ENCODE measurements around the gene COL6A3. TPM values are rescaled to one million over a fixed set of nuclear protein-coding genes. Genes with fewer than 3 reads are reported as not detected.
"Not testable (repeated sequence)": the region's sequence is repeated elsewhere in the genome, so short reads cannot be mapped to it uniquely, and the experiment has no call there.

COL6A3 gene
- total RNA-seq, 1 donor from 2014 or later = 13.1 TPM

- intact Hi-C loops (cut with micrococcal nuclease) = no loop called here
- peaks cover 1% of the 10 kb centered on the region for H3K27me3 Mint-ChIP-seq (ENCODE audit: insufficient read depth)
- H3K27ac Mint-ChIP-seq = no peak overlapping the region
- H3K36me3 Mint-ChIP-seq (ENCODE audit: low read depth) = no peaks in the 10 kb centered on the region
- no peaks in the 10 kb centered on the region for H3K9me3 Mint-ChIP-seq
- no peak for DNase-seq (ENCODE audit: low spot score)
- no peaks in the 10 kb centered on the region for H3K4me1 Mint-ChIP-seq (ENCODE audit: low read depth)
- no peak overlapping the region for H3K4me3 Mint-ChIP-seq
Measured at GRCh38 chr2:237358721-237359517, 55.0 kb downstream of the COL6A3 start.

- Mint-ChIP-seq H3K4me1 (ENCODE audit: low read depth) (no peaks in the 10 kb centered on the region), H3K4me3 (no peak overlapping the region), H3K27me3 (ENCODE audit: insufficient read depth) (no peaks in the 10 kb centered on the region), H3K9me3 (no peaks in the 10 kb centered on the region), H3K36me3 (ENCODE audit: low read depth) (no peaks in the 10 kb centered on the region), H3K27ac (no peak overlapping the region)
- intact Hi-C loops (cut with micrococcal nuclease) = no loop called here
- no peak for DNase-seq (ENCODE audit: low spot score)
Measured at GRCh38 chr2:237355701-237356100, 58.3 kb downstream of the COL6A3 start.

- Mint-ChIP-seq H3K27ac (no peak overlapping the region), H3K36me3 (ENCODE audit: low read depth) (no peaks in the 10 kb centered on the region), H3K4me3 (no peak overlapping the region), H3K9me3 (no peaks in the 10 kb centered on the region), H3K4me1 (ENCODE audit: low read depth) (no peaks in the 10 kb centered on the region), H3K27me3 (ENCODE audit: insufficient read depth) (no peaks in the 10 kb centered on the region)
- DNase-seq (ENCODE audit: low spot score) = no peak
- intact Hi-C loops (cut with micrococcal nuclease) = no loop called here
Measured at GRCh38 chr2:237354892-237355291, 59.1 kb downstream of the COL6A3 start.

GRCh38 chr2:237354172-237354571 is 59.8 kb downstream of the COL6A3 start:
- intact Hi-C loops (cut with micrococcal nuclease); H3K4me3 Mint-ChIP-seq; H3K27ac Mint-ChIP-seq; DNase-seq (ENCODE audit: low spot score); H3K27me3 Mint-ChIP-seq (ENCODE audit: insufficient read depth); H3K4me1 Mint-ChIP-seq (ENCODE audit: low read depth); H3K36me3 Mint-ChIP-seq (ENCODE audit: low read depth); H3K9me3 Mint-ChIP-seq: not testable (repeated sequence)

GRCh38 chr2:237353215-237353614 is 60.7 kb downstream of the COL6A3 start:
- no peak for DNase-seq (ENCODE audit: low spot score)
- Mint-ChIP-seq H3K27me3 (ENCODE audit: insufficient read depth) (no peaks in the 10 kb centered on the region), H3K4me3 (no peak overlapping the region), H3K27ac (no peak overlapping the region), H3K9me3 (no peaks in the 10 kb centered on the region), H3K4me1 (ENCODE audit: low read depth) (no peaks in the 10 kb centered on the region), H3K36me3 (ENCODE audit: low read depth) (no peaks in the 10 kb centered on the region)
- intact Hi-C loops (cut with micrococcal nuclease) = no loop called here

- no peak for DNase-seq (ENCODE audit: low spot score)
- no peaks in the 10 kb centered on the region for H3K36me3 Mint-ChIP-seq (ENCODE audit: low read depth)
- H3K27ac Mint-ChIP-seq = no peak overlapping the region
- no peaks in the 10 kb centered on the region for H3K9me3 Mint-ChIP-seq
- no peak overlapping the region for H3K4me3 Mint-ChIP-seq
- intact Hi-C loops (cut with micrococcal nuclease) = no loop called here
- no peaks in the 10 kb centered on the region for H3K27me3 Mint-ChIP-seq (ENCODE audit: insufficient read depth)
- H3K4me1 Mint-ChIP-seq (ENCODE audit: low read depth) = no peaks in the 10 kb centered on the region
Measured at GRCh38 chr2:237352279-237352845, 61.6 kb downstream of the COL6A3 start.

GRCh38 chr2:237351796-237352195 is 62.2 kb downstream of the COL6A3 start:
- intact Hi-C loops (cut with micrococcal nuclease) = no loop called here
- H3K27ac Mint-ChIP-seq = no peak overlapping the region
- H3K4me1 Mint-ChIP-seq (ENCODE audit: low read depth) = no peaks in the 10 kb centered on the region
- no peaks in the 10 kb centered on the region for H3K36me3 Mint-ChIP-seq (ENCODE audit: low read depth)
- H3K27me3 Mint-ChIP-seq (ENCODE audit: insufficient read depth) = no peaks in the 10 kb centered on the region
- H3K9me3 Mint-ChIP-seq = no peaks in the 10 kb centered on the region
- H3K4me3 Mint-ChIP-seq = no peak overlapping the region
- DNase-seq (ENCODE audit: low spot score) = no peak

- H3K4me3 Mint-ChIP-seq = no peak overlapping the region
- H3K36me3 Mint-ChIP-seq (ENCODE audit: low read depth) = no peaks in the 10 kb centered on the region
- no peak overlapping the region for H3K27ac Mint-ChIP-seq
- no peak for DNase-seq (ENCODE audit: low spot score)
- H3K9me3 Mint-ChIP-seq = no peaks in the 10 kb centered on the region
- intact Hi-C loops (cut with micrococcal nuclease) = no loop called here
- H3K4me1 Mint-ChIP-seq (ENCODE audit: low read depth) = no peaks in the 10 kb centered on the region
- no peaks in the 10 kb centered on the region for H3K27me3 Mint-ChIP-seq (ENCODE audit: insufficient read depth)
Measured at GRCh38 chr2:237351046-237351445, 62.9 kb downstream of the COL6A3 start.

GRCh38 chr2:237350597-237350996 is 63.4 kb downstream of the COL6A3 start:
- Mint-ChIP-seq H3K4me3 (no peak overlapping the region), H3K27me3 (ENCODE audit: insufficient read depth) (no peaks in the 10 kb centered on the region)

GRCh38 chr2:237350070-237350469 is 63.9 kb downstream of the COL6A3 start:
- intact Hi-C loops (cut with micrococcal nuclease) = no loop called here
- no peak for DNase-seq (ENCODE audit: low spot score)
- Mint-ChIP-seq H3K27ac (no peak overlapping the region), H3K27me3 (ENCODE audit: insufficient read depth) (no peaks in the 10 kb centered on the region), H3K4me1 (ENCODE audit: low read depth) (no peaks in the 10 kb centered on the region), H3K36me3 (ENCODE audit: low read depth) (no peaks in the 10 kb centered on the region), H3K4me3 (no peak overlapping the region), H3K9me3 (no peaks in the 10 kb centered on the region)

More at GRCh38 chr2:237350597-237350996, 63.4 kb downstream of the COL6A3 start:
- no peaks in the 10 kb centered on the region for H3K4me1 Mint-ChIP-seq (ENCODE audit: low read depth)
- no peaks in the 10 kb centered on the region for H3K9me3 Mint-ChIP-seq
- DNase-seq (ENCODE audit: low spot score) = no peak
- H3K27ac Mint-ChIP-seq = no peak overlapping the region
- intact Hi-C loops (cut with micrococcal nuclease) = no loop called here
- H3K36me3 Mint-ChIP-seq (ENCODE audit: low read depth) = no peaks in the 10 kb centered on the region

GRCh38 chr2:237348281-237348865 is 65.6 kb downstream of the COL6A3 start:
- Mint-ChIP-seq H3K27ac (no peak overlapping the region), H3K9me3 (no peaks in the 10 kb centered on the region), H3K36me3 (ENCODE audit: low read depth) (no peaks in the 10 kb centered on the region), H3K27me3 (ENCODE audit: insufficient read depth) (no peaks in the 10 kb centered on the region), H3K4me3 (no peak overlapping the region), H3K4me1 (ENCODE audit: low read depth) (no peaks in the 10 kb centered on the region)
- no peak for DNase-seq (ENCODE audit: low spot score)
- intact Hi-C loops (cut with micrococcal nuclease) = no loop called here

- H3K27me3 Mint-ChIP-seq (ENCODE audit: insufficient read depth) = no peaks in the 10 kb centered on the region
- no peak for DNase-seq (ENCODE audit: low spot score)
- no peak overlapping the region for H3K4me3 Mint-ChIP-seq
- intact Hi-C loops (cut with micrococcal nuclease) = no loop called here
- no peaks in the 10 kb centered on the region for H3K9me3 Mint-ChIP-seq
- H3K27ac Mint-ChIP-seq = no peak overlapping the region
- no peaks in the 10 kb centered on the region for H3K36me3 Mint-ChIP-seq (ENCODE audit: low read depth)
- no peaks in the 10 kb centered on the region for H3K4me1 Mint-ChIP-seq (ENCODE audit: low read depth)
Measured at GRCh38 chr2:237345891-237346640, 67.9 kb downstream of the COL6A3 start.

GRCh38 chr2:237345411-237345810 is 68.6 kb downstream of the COL6A3 start:
- Mint-ChIP-seq H3K4me3 (no peak overlapping the region), H3K9me3 (no peaks in the 10 kb centered on the region), H3K4me1 (ENCODE audit: low read depth) (no peaks in the 10 kb centered on the region), H3K27ac (no peak overlapping the region), H3K36me3 (ENCODE audit: low read depth) (no peaks in the 10 kb centered on the region), H3K27me3 (ENCODE audit: insufficient read depth) (no peaks in the 10 kb centered on the region)
- no peak for DNase-seq (ENCODE audit: low spot score)
- intact Hi-C loops (cut with micrococcal nuclease) = no loop called here

Data from activated T-helper 1 cell treated with anti-CD3 and anti-CD28 coated beads, Interleukin-12 subunit alpha, Interleukin-12 subunit beta, Interleukin-2, Interleukin-4 antibody, amounts not matched to agents 30 ng/mL and 10 ng/mL and 1 ng/mL, durations not matched to agents 14 hours and 24 hours and 36 hours (primary cell).